Chondrocyte (in vitro differentiated cells): Measurements from ENCODE around the gene SPEF2. TPM values are rescaled to one million over a fixed set of nuclear protein-coding genes. Genes with fewer than 3 reads are reported as not detected.
"Not testable (repeated sequence)": the region's sequence is repeated elsewhere in the genome, so short reads cannot be mapped to it uniquely, and the experiment has no call there.

Source experiments
- DNase-seq: peaks from one replicate; pipeline ENCODE4 v3.0.0; 2021; ENCODE audit warnings: mixed read lengths, low spot score
- H3K27ac Mint-ChIP-seq: one replicate; pipeline ENCODE4 v1.8.0; 2021; ENCODE audit warnings: mild to moderate bottlenecking, moderate library complexity, mixed read lengths; ENCODE audit not compliant: unreplicated experiment
- H3K27me3 Mint-ChIP-seq: 2 replicates; pipeline ENCODE4 v1.8.0; 2021; ENCODE audit warnings: low read depth, mixed read lengths
- H3K36me3 Mint-ChIP-seq: 2 replicates; pipeline ENCODE4 v1.8.0; 2021; ENCODE audit warnings: low read depth, mixed read lengths
- H3K4me1 Mint-ChIP-seq: 2 replicates; pipeline ENCODE4 v1.8.0; 2021; ENCODE audit warnings: low read depth, mild to moderate bottlenecking, mixed read lengths
- H3K4me3 Mint-ChIP-seq: one replicate; pipeline ENCODE4 v1.8.0; 2021; ENCODE audit warnings: mild to moderate bottlenecking, moderate library complexity, mixed read lengths; ENCODE audit not compliant: unreplicated experiment
- H3K9me3 Mint-ChIP-seq: 2 replicates; pipeline ENCODE4 v1.8.0; 2021; ENCODE audit warnings: low read depth, mixed read lengths
- CTCF ChIP-seq: fragments of 200-600 bp; sonication (generic); IDR thresholded peaks from 2 replicates; pipeline ENCODE4 v1.5.0; 2021; ENCODE audit warnings: antibody characterized with exemption, mild to moderate bottlenecking, moderate library complexity
- total RNA-seq: library from RNA; stranded (reverse); gene quantifications from 3 replicates; pipeline ENCODE4 v1.2.1, GENCODE V29; 2021

Gene SPEF2
- total RNA-seq, 1 donor from 2014 or later = 3.1 TPM

DNA sequence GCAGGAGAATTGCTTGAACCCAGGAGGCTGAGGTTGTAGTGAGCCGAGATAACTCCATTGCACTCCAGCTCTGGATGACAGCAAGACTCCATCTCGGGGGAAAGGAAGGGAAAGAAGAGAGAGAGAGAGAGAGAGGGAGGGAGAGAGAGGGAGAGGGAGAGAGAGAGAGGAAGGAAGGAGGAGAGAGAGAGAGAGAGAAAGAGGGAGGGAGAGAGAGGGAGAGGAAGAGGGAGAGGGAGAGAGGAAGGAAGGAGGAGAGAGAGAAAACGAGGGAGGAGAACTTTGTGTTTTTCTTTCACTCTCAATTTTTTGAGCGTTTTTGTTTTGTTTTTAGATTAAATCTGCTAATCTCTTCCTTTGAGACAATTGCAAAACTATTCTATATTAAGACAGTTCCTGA is 46.9 kb downstream of the SPEF2 start:
- Mint-ChIP-seq H3K9me3 (peaks cover 6% of the 10 kb centered on the region), H3K36me3 (peaks cover 10% of the 10 kb centered on the region), H3K4me1 (no peaks in the 10 kb centered on the region), H3K27ac (no peak overlapping the region), H3K4me3 (no peak overlapping the region), H3K27me3 (no peaks in the 10 kb centered on the region)
- no peak for DNase-seq
- TF ChIP-seq CTCF = no peak

GRCh38 chr5:35665096-35665495 is 47.4 kb downstream of the SPEF2 start:
- H3K4me3 Mint-ChIP-seq = no peak overlapping the region
- H3K9me3 Mint-ChIP-seq = peaks cover 6% of the 10 kb centered on the region
- H3K36me3 Mint-ChIP-seq = peaks cover 10% of the 10 kb centered on the region
- TF ChIP-seq CTCF = no peak
- H3K27me3 Mint-ChIP-seq = no peaks in the 10 kb centered on the region
- no peaks in the 10 kb centered on the region for H3K4me1 Mint-ChIP-seq
- no peak overlapping the region for H3K27ac Mint-ChIP-seq
- DNase-seq = no peak

- Mint-ChIP-seq H3K4me3 (no peak overlapping the region), H3K27me3 (no peaks in the 10 kb centered on the region), H3K4me1 (peaks cover 3% of the 10 kb centered on the region), H3K27ac (no peak overlapping the region), H3K9me3 (no peaks in the 10 kb centered on the region), H3K36me3 (peaks cover 4% of the 10 kb centered on the region)
- no peak for DNase-seq
- TF ChIP-seq CTCF = no peak
Measured at GRCh38 chr5:35668319-35668718, 50.7 kb downstream of the SPEF2 start.

- H3K27me3 Mint-ChIP-seq = no peaks in the 10 kb centered on the region
- H3K4me1 Mint-ChIP-seq = peaks cover 3% of the 10 kb centered on the region
- H3K36me3 Mint-ChIP-seq = peaks cover 4% of the 10 kb centered on the region
- no peak overlapping the region for H3K4me3 Mint-ChIP-seq
- TF ChIP-seq CTCF = no peak
- H3K27ac Mint-ChIP-seq = no peak overlapping the region
- H3K9me3 Mint-ChIP-seq = no peaks in the 10 kb centered on the region
- DNase-seq = no peak
Measured at GRCh38 chr5:35668794-35669193, 51.1 kb downstream of the SPEF2 start.

GRCh38 chr5:35671541-35672295 is 54.1 kb downstream of the SPEF2 start:
- TF ChIP-seq CTCF = no peak
- no peaks in the 10 kb centered on the region for H3K27me3 Mint-ChIP-seq
- no peak overlapping the region for H3K27ac Mint-ChIP-seq
- no peak overlapping the region for H3K4me3 Mint-ChIP-seq
- peaks cover 2% of the 10 kb centered on the region for H3K36me3 Mint-ChIP-seq
- H3K9me3 Mint-ChIP-seq = no peaks in the 10 kb centered on the region
- no peak for DNase-seq
- H3K4me1 Mint-ChIP-seq = peaks cover 3% of the 10 kb centered on the region

- H3K4me1 Mint-ChIP-seq, H3K4me3 Mint-ChIP-seq, DNase-seq, H3K27me3 Mint-ChIP-seq, H3K27ac Mint-ChIP-seq, H3K9me3 Mint-ChIP-seq, H3K36me3 Mint-ChIP-seq: not testable (repeated sequence)
Measured at GRCh38 chr5:35672296-35672655, 54.6 kb downstream of the SPEF2 start.
